ENCODE results near the gene AIMP1.

Gene AIMP1

GRCh38 chr4:106323119-106323518, 6.8 kb downstream of the AIMP1 start:
- no peak overlapping the region for H3K27ac ChIP-seq
- no peak for TF ChIP-seq CTCF (conservative IDR thresholded peaks at IDR 0.05)

- no peak for TF ChIP-seq CTCF (conservative IDR thresholded peaks at IDR 0.05)
- no peak overlapping the region for H3K27ac ChIP-seq
These were observed 9.4 kb downstream of the AIMP1 start for GRCh38 chr4:106325800-106326199.

GRCh38 chr4:106329041-106329618, 12.8 kb downstream of the AIMP1 start:
- no peak overlapping the region for H3K27ac ChIP-seq
- peak; percentile 84 for TF ChIP-seq CTCF (conservative IDR thresholded peaks at IDR 0.05)

- no peak for TF ChIP-seq CTCF (conservative IDR thresholded peaks at IDR 0.05)
- no peak overlapping the region for H3K27ac ChIP-seq
These were observed 16.8 kb downstream of the AIMP1 start for GRCh38 chr4:106333186-106333585.

- no peak overlapping the region for H3K27ac ChIP-seq
- no peak for TF ChIP-seq CTCF (conservative IDR thresholded peaks at IDR 0.05)
These were observed 18.6 kb downstream of the AIMP1 start for GRCh38 chr4:106334741-106335470.

GRCh38 chr4:106336618-106337017, 20.3 kb downstream of the AIMP1 start:
- no peak overlapping the region for H3K27ac ChIP-seq
- TF ChIP-seq CTCF (conservative IDR thresholded peaks at IDR 0.05): no peak

- H3K27ac ChIP-seq: no peak overlapping the region
- TF ChIP-seq CTCF (conservative IDR thresholded peaks at IDR 0.05): no peak
These were observed 21.6 kb downstream of the AIMP1 start for GRCh38 chr4:106337916-106338315.
